Subcutaneous abdominal adipose tissue (tissue), 5 donors: ENCODE data around the gene FBL.
"Not testable (repeated sequence)": the region's sequence is repeated elsewhere in the genome, so short reads cannot be mapped to it uniquely, and the experiment has no call there.

ENCODE experiments used
- H3K27ac ChIP-seq: one replicate; pipeline ENCODE4 v1.7.0; 2013; ENCODE audit warnings: low read depth, mild to moderate bottlenecking, inconsistent platforms, low read length, moderate library complexity
- H3K27me3 ChIP-seq, 5 donors: one replicate each; pipeline ENCODE4 v1.7.0; 2013; ENCODE audit warnings: low read length in 5 of 5, inconsistent platforms in 1 of 5; ENCODE audit not compliant: control insufficient read depth in 5 of 5, insufficient read depth in 4 of 5
- H3K36me3 ChIP-seq, 5 donors: one replicate each; pipeline ENCODE4 v1.7.0; 2013; ENCODE audit warnings: low read length in 5 of 5; ENCODE audit not compliant: control insufficient read depth in 5 of 5, insufficient read depth in 5 of 5
- H3K4me1 ChIP-seq, 5 donors: one replicate each; pipeline ENCODE4 v1.7.0; 2013; ENCODE audit warnings: low read length in 5 of 5, mild to moderate bottlenecking in 3 of 5, moderate library complexity in 1 of 5; ENCODE audit not compliant: control insufficient read depth in 5 of 5, insufficient read depth in 5 of 5
- H3K4me3 ChIP-seq, 5 donors: one replicate each; pipeline ENCODE4 v1.7.0; 2013; ENCODE audit warnings: low read length in 5 of 5, low read depth in 1 of 5
- H3K9ac ChIP-seq, 5 donors: one replicate each; pipeline ENCODE4 v1.7.0; 2013; ENCODE audit warnings: low read length in 5 of 5, mild to moderate bottlenecking in 4 of 5, moderate library complexity in 3 of 5
- H3K9me3 ChIP-seq, 5 donors: one replicate each; pipeline ENCODE4 v1.7.0; 2013; ENCODE audit warnings: low read length in 5 of 5; ENCODE audit not compliant: control insufficient read depth in 5 of 5
- donor health status: healthy.
- donor health status: healthy.
- donor health status: healthy.
- donor health status: healthy.
- donor health status: healthy.

The FBL gene

DNA sequence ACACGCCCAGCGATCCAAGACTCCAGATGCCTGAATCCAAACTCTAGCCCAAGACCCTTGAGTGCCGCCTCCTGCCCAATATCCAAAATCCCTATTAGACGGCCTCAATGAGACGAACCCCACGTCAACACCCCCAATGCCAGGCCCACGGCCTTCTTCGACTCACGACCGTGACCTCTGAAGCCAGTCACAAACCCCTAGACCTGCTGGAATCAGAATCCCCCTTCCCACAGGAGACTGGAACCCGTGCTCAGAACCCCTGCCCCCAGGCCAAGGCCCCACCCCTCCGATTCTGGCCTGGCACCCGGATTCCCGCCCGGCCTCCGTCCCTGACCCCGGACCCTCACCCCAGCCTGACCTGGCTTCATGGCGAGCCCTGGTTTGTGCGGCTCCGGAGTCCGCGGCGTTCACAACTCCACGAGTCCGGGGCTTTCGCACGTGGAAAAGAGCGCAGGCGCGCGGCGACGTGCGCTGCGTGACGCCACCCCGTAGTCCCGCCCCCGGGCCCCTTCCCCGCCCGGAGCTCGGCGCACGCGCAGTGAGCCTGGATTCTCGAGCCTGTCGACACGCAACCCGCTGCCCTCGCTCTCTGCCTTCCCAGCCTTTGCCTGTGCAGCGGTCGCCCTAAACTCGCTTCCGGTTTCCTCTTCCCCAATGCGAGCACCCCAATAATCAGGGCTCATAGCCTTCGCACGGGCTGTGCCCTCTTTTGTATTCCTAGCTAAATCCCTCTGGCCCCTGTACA, at the start of gene FBL:
FBL (minus strand) TSS at position 447 of the 745 bp plus-strand sequence; CDS start at position 368, 79 bp downstream.
- Histone ChIP-seq H3K9ac (peak within 1 kb of the TSS; percentile 78 to 88 (median 86)), H3K36me3 (no peaks in the 10 kb centered on the region), H3K27me3 (no peaks in the 10 kb centered on the region), H3K4me1 (peaks cover 3 to 34% (median 30%) of the 10 kb centered on the region in 5 donors), H3K9me3 (no peaks in the 10 kb centered on the region), H3K27ac (peak within 1 kb of the TSS; percentile 80), H3K4me3 (peak within 1 kb of the TSS; percentile 62 to 92 (median 83))

DNA sequence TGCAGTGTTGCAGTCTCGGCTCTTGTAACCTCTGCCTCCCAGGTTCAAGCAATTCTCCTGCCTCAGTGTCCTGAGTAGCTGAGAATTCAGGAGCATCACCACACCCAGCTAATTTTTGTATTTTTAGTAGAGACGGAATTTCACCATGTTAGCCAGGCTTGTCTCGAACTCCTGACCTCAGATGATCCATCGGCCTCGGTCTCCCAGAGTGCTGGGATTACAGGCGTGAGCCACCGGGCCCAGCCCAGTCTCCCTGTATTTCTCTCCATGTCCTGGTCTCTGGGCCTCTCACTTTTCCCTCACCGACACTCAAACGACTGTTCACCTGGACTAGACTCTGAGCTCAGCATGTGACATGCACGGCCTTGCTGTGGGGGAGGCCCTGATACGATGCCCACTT, 48.9 kb upstream of the FBL start:
- not testable (repeated sequence) for H3K4me1 ChIP-seq, H3K9ac ChIP-seq, H3K4me3 ChIP-seq, H3K36me3 ChIP-seq, H3K27ac ChIP-seq, H3K9me3 ChIP-seq
- H3K27me3 ChIP-seq, result peaks cover 2 to 16% (median 9%) of the 10 kb centered on the region in 5 donors

DNA sequence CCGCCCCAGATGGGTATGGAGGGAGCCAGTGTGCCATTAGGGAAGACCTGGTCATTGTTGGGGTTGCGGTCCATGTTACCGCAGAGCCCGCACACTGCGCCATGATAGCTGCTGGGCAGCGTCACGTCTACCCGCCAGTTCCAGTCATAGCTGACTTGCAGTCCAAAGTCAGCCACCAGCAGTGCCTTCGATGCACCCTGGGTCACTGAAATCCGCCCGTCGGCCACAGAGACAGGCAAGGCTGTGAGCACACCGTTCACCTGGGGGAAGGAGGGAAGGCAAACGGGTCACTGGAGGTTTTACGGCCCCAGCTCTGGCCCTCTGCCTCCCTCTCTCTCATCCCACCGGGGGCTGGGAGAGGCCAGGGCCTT, 48.0 kb upstream of the FBL start:
- not testable (repeated sequence) for H3K4me3 ChIP-seq, H3K27ac ChIP-seq, H3K36me3 ChIP-seq, H3K9me3 ChIP-seq, H3K4me1 ChIP-seq, H3K9ac ChIP-seq
- H3K27me3 ChIP-seq, result peaks cover 2 to 16% (median 9%) of the 10 kb centered on the region in 5 donors

DNA sequence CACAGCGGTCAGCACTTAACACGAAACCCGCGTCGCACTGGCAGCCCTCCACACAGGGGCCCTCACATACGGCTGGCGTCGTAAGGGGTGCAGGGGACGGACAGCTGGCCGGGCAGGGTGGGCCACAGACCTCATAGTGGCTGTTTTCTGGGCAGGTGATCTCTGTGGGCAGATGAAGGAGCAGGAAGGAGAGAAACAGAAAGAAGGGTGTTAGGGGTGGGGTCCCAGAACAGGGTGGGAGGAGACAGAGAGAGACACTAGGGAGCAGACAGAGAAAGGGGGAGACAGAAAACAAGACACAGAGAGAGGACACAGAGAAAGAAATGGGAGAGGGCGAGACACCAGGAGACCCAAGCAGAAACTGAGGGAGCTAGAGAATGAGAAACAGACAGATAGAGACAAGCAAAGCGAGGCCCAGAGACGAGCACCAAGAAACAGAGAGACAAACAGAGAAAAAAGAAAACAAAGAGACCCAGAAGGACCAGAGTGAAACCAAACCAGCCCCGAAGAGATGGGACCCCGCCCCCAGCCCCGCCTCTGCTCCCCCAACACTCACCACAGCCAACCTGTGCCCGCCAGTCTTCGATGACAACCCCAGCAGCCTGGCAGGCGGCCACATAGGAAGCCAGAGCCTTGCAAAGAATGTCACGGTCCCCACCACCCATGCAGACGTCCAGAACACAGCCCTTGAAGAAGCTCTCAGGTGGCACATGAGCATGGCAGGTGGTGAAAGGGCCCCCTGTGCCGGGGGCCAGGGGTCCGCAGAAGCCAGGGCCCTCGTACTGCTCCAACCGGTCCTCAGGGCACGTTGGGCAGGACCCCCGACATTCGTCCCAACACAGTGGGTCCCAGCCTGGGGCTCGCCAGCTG, 47.4 kb upstream of the FBL start:
- not testable (repeated sequence) for H3K27ac ChIP-seq

DNA sequence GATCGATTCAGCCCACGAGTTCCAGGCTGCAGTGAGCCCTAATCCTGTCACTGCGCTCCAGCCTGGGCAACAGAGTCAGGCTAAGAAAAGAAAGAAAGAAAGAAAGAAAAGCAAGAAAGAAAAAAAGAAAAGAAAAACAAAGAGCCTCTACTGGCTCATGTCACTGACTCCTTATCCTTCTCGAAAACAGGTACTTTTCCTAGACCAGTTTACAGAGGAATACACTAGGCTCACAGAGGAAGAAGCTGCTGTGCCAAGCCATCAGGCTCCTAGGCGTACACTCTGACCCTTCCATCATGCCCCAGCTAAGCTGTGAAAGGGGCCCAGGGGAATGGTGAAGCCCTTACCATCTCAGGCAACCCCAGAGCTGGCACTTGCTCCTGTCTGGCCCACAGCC, 46.3 kb upstream of the FBL start:
- H3K27ac ChIP-seq, H3K4me3 ChIP-seq, H3K36me3 ChIP-seq, H3K9ac ChIP-seq, H3K9me3 ChIP-seq, H3K4me1 ChIP-seq: not testable (repeated sequence)
- peaks cover 2 to 16% (median 9%) of the 10 kb centered on the region in 5 donors for H3K27me3 ChIP-seq

More for the DNA sequence above, 47.4 kb upstream of the FBL start:
- H3K9me3 ChIP-seq, H3K9ac ChIP-seq, H3K4me1 ChIP-seq, H3K36me3 ChIP-seq, H3K4me3 ChIP-seq: not testable (repeated sequence)
- H3K27me3 ChIP-seq, result peaks cover 2 to 16% (median 9%) of the 10 kb centered on the region in 5 donors

DNA sequence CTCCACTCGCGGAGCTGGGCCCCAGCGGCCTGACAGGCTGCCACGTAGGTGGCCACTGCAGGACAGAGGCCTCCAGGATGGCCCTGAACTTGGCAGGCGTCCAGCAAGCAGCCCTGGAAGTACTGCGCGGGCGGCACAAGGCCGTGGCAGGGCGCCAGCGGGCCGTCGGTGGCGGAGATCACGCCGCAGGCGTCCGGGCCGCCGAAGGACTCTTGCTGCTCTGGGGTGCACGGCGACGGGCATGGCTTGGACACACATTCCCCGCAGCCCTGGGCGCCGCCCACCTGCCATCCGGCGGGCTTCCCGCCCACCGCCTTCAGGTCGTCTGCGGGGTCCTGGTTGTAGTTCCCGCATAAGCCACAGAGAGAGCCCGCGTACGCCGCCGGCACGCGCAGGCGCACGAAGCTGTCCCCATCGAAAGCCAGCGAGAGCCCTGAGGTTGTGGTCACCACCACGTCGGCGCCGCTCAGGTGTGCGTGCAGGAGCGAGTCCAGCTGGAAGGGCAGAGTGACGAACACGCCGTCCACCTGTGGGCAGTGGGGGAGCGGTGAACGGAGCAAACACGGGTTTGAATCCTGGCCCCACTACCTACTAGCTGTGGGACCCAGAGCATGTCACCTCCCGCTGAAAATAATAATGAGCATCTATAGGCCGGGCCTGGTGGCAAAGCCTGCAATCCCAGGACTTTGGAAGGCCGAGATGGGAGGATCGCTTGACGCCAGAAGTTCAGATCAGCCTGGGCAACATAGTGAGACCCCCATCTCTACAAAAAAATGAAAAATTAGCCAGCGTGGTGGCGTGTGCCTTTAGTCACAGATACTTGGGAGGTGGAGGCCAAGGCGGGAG, 45.7 kb upstream of the FBL start:
- H3K9me3 ChIP-seq, H3K36me3 ChIP-seq, H3K4me1 ChIP-seq, H3K9ac ChIP-seq, H3K27ac ChIP-seq: not testable (repeated sequence)
- H3K4me3 ChIP-seq, result peak overlapping the region in 1 of 5 donors; percentile 7
- peaks cover 2 to 16% (median 9%) of the 10 kb centered on the region in 5 donors for H3K27me3 ChIP-seq

DNA sequence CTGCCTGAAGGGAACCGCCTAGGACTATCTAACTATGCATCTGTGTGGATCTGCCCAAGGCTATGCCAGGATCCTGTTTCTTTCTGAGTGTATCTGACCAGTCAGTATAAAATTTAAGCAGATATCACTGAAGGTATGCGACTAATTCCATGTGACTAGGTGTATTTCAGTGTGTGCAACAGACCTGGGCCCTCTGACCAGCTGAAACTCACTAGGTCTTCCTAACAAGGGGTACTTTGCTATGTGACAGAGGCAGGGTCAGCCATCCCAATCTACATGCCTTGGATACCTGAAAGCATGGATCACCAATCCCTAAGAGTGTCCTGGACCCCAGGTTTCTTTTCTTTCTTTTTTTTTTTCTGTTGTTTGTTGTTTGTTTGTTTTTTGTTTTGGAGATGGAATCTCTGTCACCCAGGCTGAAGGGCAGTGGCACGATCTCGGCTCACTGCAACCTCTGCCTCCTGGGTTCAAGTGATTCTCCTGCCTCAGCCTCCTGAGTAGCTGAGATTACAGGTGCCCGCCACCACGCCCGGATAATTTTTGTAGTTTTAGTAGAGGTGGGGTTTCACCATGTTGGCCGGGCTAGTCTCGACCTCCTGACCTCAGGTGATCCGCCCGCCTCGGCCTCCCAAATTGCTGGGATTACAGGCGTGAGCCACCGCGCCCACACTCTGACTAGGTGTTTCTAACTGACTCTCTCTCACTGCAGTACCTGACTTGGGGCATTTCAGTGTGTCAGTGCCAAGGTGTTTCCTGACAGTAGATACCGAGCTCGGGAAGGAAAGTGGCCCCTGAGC, 44.8 kb upstream of the FBL start:
- Histone ChIP-seq H3K36me3 (peaks cover 0 to 3% (median 0%) of the 10 kb centered on the region in 5 donors), H3K4me3 (no peak overlapping the region), H3K27ac (no peak overlapping the region), H3K27me3 (peaks cover 2 to 16% (median 9%) of the 10 kb centered on the region in 5 donors), H3K9me3 (no peaks in the 10 kb centered on the region), H3K9ac (no peak overlapping the region), H3K4me1 (peaks cover 0 to 7% (median 3%) of the 10 kb centered on the region in 5 donors)

DNA sequence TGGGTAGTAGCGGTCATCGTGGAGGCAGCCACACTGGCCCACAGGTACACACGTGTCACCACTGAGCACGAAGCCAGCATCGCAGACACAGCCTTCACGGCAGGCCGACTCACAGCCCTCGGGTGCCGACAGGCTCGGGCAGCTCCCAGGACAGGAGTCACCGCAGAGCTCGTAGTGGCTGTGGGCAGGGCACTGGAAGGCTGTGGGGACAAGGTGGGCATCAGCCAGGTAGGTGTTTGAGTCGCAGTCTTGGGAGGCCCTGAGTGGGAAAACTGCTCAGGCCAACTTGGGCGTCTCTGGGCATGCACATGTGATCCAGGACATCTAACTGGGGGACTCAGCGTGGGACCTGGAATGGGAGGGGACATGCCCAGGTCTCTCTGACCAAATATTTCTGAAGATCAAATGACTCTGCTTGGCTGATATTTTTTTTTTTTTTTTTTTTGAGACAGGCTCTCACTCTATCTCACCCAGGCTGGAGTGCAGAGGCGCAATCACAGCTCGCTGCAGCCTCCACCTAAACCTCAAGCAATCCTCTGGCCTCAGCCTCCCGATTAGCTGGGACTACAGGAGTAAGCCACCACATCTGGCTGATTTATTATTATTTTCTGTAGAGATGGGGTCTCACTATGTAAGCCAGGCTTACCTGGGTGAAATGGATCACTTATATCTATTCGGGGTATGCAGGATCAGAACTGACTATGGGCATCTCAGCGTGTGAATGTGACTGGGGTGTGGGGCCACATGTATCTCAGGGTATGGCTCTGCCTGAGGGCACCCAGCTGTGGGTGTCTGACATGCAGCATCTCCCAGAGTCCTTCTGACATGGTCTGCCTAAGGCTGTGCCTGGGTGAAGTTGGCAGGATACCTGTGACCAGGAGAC, 43.9 kb upstream of the FBL start:
- not testable (repeated sequence) for H3K9me3 ChIP-seq, H3K9ac ChIP-seq, H3K36me3 ChIP-seq, H3K27ac ChIP-seq, H3K4me1 ChIP-seq, H3K4me3 ChIP-seq
- H3K27me3 ChIP-seq, result peaks cover 2 to 16% (median 9%) of the 10 kb centered on the region in 5 donors
